HG02970 (cell line): Measurements from ENCODE around the gene NRDC.

Experiments
- ATAC-seq: cut with Tn5 transposase; IDR thresholded peaks from one replicate; pipeline ENCODE4 v1.9.1; 2021; ENCODE audit warnings: mild to moderate bottlenecking, moderate library complexity, moderate number of reproducible peaks; ENCODE audit not compliant: unreplicated experiment, low FRiP score

NRDC gene

GRCh38 chr1:51878616-51879336 lies at the start of gene NRDC:
NRDC (minus strand) TSS chr1:51878727; CDS start chr1:51878615, 112 bp downstream.
- ATAC-seq: peak; percentile 93

GRCh38 chr1:51927029-51927428 lies 48.5 kb upstream of the NRDC start:
- ATAC-seq: no peak

GRCh38 chr1:51926171-51926812 lies 47.8 kb upstream of the NRDC start:
- ATAC-seq: no peak

GRCh38 chr1:51924455-51924854 lies 45.9 kb upstream of the NRDC start:
- no peak for ATAC-seq

GRCh38 chr1:51922040-51922439 lies 43.5 kb upstream of the NRDC start:
- ATAC-seq: no peak

- no peak for ATAC-seq
Measured at GRCh38 chr1:51920130-51920529, 41.6 kb upstream of the NRDC start.

- no peak for ATAC-seq
Measured at GRCh38 chr1:51919684-51920083, 41.2 kb upstream of the NRDC start.

- no peak for ATAC-seq
Measured at GRCh38 chr1:51916587-51917405, 38.3 kb upstream of the NRDC start.

- no peak for ATAC-seq
Measured at GRCh38 chr1:51915951-51916350, 37.4 kb upstream of the NRDC start.

- no peak for ATAC-seq
Measured at GRCh38 chr1:51912881-51913280, 34.4 kb upstream of the NRDC start.

GRCh38 chr1:51910221-51911000 lies 31.9 kb upstream of the NRDC start:
- ATAC-seq: no peak

GRCh38 chr1:51908499-51908898 lies 30.0 kb upstream of the NRDC start:
- no peak for ATAC-seq

- ATAC-seq: no peak
Measured at GRCh38 chr1:51907079-51907702, 28.7 kb upstream of the NRDC start.

- no peak for ATAC-seq
Measured at GRCh38 chr1:51906306-51907078, 28.0 kb upstream of the NRDC start.

GRCh38 chr1:51902456-51902855 lies 23.9 kb upstream of the NRDC start:
- no peak for ATAC-seq

GRCh38 chr1:51901151-51901550 lies 22.6 kb upstream of the NRDC start:
- no peak for ATAC-seq

- no peak for ATAC-seq
Measured at GRCh38 chr1:51899022-51899421, 20.5 kb upstream of the NRDC start.

GRCh38 chr1:51898090-51898734 lies 19.7 kb upstream of the NRDC start:
- no peak for ATAC-seq

GRCh38 chr1:51897699-51898031 lies 19.1 kb upstream of the NRDC start:
- no peak for ATAC-seq
